Measurements from ENCODE around the gene DECR2. TPM values are rescaled to one million over a fixed set of nuclear protein-coding genes. Genes with fewer than 3 reads are reported as not detected.

DECR2 gene
- total and polyA plus RNA-seq, 2 of the 13 experiments (the other 11 are each of a cell fraction or from before 2014, with no cell fraction given) = 36.3 to 44.6 TPM

DNA sequence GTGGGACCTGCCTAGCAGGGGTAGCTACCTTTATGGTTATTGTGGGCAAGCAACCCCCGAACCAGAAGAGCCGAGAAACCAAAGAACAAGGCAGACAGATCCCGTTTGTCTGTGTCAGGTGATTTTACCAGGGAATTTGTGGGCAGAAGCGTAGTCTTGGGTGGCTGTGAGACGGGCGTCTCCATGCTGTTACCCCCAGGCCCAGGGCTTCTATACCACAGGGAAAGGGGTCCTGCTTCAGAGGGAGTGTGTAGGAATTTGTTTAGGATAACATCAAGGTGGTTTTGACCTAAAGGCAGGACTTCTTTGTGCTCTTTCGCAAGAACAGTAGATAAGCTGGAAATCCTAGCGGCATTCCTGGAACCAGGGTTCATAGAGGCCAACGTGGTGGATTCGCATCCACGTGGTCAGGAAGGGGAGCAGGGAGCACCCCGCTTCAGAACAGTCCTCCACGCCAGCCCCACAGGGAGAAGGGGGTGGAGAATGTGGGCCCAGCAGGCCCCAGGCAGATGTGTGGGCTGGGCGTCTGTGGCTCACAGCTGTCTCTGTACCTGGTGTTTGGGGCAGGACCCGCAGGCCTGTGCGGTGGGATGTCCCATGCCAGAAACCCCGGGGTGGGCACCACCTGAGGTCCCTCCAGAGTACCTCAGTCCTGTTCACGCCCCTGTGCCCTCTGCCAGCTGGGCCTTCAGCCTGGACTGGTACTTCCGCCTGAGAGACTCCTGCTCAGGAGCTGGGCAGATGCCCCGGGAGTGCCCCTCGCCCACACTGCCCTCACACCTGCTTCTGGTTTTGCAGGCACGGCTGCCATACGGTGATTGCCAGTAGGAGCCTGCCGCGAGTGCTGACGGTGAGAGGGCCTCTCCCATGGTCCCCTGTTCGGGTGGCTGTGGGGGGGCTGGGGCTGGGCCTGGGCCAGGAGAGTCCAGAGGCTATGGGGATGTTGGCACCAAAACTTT is 4.1 kb downstream of the DECR2 start (continued):
- TF ChIP-seq, protein P1, sequence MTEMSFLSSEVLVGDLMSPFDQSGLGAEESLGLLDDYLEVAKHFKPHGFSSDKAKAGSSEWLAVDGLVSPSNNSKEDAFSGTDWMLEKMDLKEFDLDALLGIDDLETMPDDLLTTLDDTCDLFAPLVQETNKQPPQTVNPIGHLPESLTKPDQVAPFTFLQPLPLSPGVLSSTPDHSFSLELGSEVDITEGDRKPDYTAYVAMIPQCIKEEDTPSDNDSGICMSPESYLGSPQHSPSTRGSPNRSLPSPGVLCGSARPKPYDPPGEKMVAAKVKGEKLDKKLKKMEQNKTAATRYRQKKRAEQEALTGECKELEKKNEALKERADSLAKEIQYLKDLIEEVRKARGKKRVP (CRISPR knock-in tag; IDR thresholded peaks at IDR 0.05) = peak in 1 of 2 experiments; percentile 69; a peak in 1 of 4 replicates
- TF ChIP-seq AGO2 (optimal IDR thresholded peaks at IDR 0.05; ENCODE audit: low read depth, low read length) = peak; percentile 95
- TF ChIP-seq, protein P2, sequence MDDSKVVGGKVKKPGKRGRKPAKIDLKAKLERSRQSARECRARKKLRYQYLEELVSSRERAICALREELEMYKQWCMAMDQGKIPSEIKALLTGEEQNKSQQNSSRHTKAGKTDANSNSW (CRISPR knock-in tag; IDR thresholded peaks at IDR 0.05; ENCODE audit: borderline replicate concordance) = no peak
- no peak for TF ChIP-seq SNAPC4 (CRISPR knock-in tag; IDR thresholded peaks at IDR 0.05)
- TF ChIP-seq MBNL3 (CRISPR knock-in tag; conservative IDR thresholded peaks at IDR 0.05) = no peak
- peak; percentile 35; the same call in 1 of the 2 replicates for TF ChIP-seq CBFB (CRISPR knock-in tag; IDR thresholded peaks at IDR 0.05)
- TF ChIP-seq E2F5 (CRISPR knock-in tag; conservative IDR thresholded peaks at IDR 0.05) = no peak
- peak; percentile 71 for TF ChIP-seq ZNF121 (CRISPR knock-in tag; IDR thresholded peaks at IDR 0.05)
- TF ChIP-seq DPF2 (CRISPR knock-in tag; IDR thresholded peaks at IDR 0.05; ENCODE audit: borderline replicate concordance, low read depth) = peak; percentile 85
- TF ChIP-seq, protein P3, sequence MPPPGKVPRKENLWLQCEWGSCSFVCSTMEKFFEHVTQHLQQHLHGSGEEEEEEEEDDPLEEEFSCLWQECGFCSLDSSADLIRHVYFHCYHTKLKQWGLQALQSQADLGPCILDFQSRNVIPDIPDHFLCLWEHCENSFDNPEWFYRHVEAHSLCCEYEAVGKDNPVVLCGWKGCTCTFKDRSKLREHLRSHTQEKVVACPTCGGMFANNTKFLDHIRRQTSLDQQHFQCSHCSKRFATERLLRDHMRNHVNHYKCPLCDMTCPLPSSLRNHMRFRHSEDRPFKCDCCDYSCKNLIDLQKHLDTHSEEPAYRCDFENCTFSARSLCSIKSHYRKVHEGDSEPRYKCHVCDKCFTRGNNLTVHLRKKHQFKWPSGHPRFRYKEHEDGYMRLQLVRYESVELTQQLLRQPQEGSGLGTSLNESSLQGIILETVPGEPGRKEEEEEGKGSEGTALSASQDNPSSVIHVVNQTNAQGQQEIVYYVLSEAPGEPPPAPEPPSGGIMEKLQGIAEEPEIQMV (CRISPR knock-in tag; IDR thresholded peaks at IDR 0.05; ENCODE audit: low read depth) = peak; percentile 79; the same call in 1 of the 2 replicates
- peak; percentile 12 for TF ChIP-seq IKZF4 (CRISPR knock-in tag; IDR thresholded peaks at IDR 0.05; ENCODE audit: borderline replicate concordance, low read depth, not compliant biosample characterization)
- no peak for TF ChIP-seq SETDB1 (CRISPR knock-in tag; IDR thresholded peaks at IDR 0.05; ENCODE audit: borderline replicate concordance)
- no peak for TF ChIP-seq NCOA5 (CRISPR knock-in tag; IDR thresholded peaks at IDR 0.05)
- peak; percentile 18; the same call in 1 of the 2 replicates for TF ChIP-seq MTERF4 (CRISPR knock-in tag; IDR thresholded peaks at IDR 0.05)
- peak; percentile 98 for TF ChIP-seq SAP130 (CRISPR knock-in tag; IDR thresholded peaks at IDR 0.05; ENCODE audit: low read depth)
- peak; percentile 83; the same call in 1 of the 2 replicates for TF ChIP-seq TFDP1 (CRISPR knock-in tag; IDR thresholded peaks at IDR 0.05; ENCODE audit: borderline replicate concordance)

Measured in HepG2 (cell line).